K562 (cell line): ENCODE data around the gene SIGLEC11. TPM values are rescaled to one million over a fixed set of nuclear protein-coding genes. Genes with fewer than 3 reads are reported as not detected.

ENCODE experiments used
- BCL6 ChIP-seq: fragments of 250-450 bp; sonication (Bioruptor Pico); IDR thresholded peaks from 2 replicates; pipeline ENCODE4 v1.4.0; 2020
- BHLHE40 ChIP-seq: IDR thresholded peaks from 2 replicates; pipeline ENCODE4 v1.6.1; 2011; ENCODE audit warnings: low read length, improper control_type of control experiment
- CREM ChIP-seq: IDR thresholded peaks from 2 replicates; pipeline ENCODE4 v1.6.1; 2014; ENCODE audit warnings: antibody characterized with exemption, low read depth
- DMBX1 ChIP-seq: fragments of 250-450 bp; sonication (Bioruptor Pico); IDR thresholded peaks from 2 replicates; pipeline ENCODE4 v1.8.0; 2022; ENCODE audit warnings: inconsistent platforms, mild to moderate bottlenecking, moderate library complexity, borderline replicate concordance
- EP400 ChIP-seq: fragments of 450-650 bp; IDR thresholded peaks from 2 replicates; pipeline ENCODE4 v1.6.1; 2017; ENCODE audit warnings: antibody characterized with exemption, mild to moderate bottlenecking, moderate library complexity
- KHSRP ChIP-seq: fragments of 450-650 bp; IDR thresholded peaks from 2 replicates; pipeline ENCODE4 v1.6.1; 2017
- MECOM ChIP-seq: fragments of 250-450 bp; sonication (Bioruptor Pico); IDR thresholded peaks from 2 replicates; pipeline ENCODE4 v1.8.0; 2022; ENCODE audit warnings: inconsistent platforms
- MTA2 ChIP-seq: fragments of 450-650 bp; IDR thresholded peaks from 2 replicates; pipeline ENCODE4 v1.6.1; 2016; ENCODE audit warnings: low read depth
- MYBL2 ChIP-seq, 2 experiments: fragments of 450-650 bp in 1 of 2; sonication (generic) in 1 of 2; formaldehyde crosslinking in 1 of 2; IDR thresholded peaks; 2 replicates each; pipeline versions ENCODE4 v1.6.1 to v1.8.1; 2017 to 2022; ENCODE audit warnings: borderline replicate concordance in 1 of 2, inconsistent platforms in 1 of 2, low read depth in 1 of 2, mild to moderate bottlenecking in 1 of 2, missing genetic modification reagents in 1 of 2, moderate library complexity in 1 of 2
- PHF8 ChIP-seq: fragments of 200-600 bp; sonication (generic); IDR thresholded peaks from 2 replicates; pipeline ENCODE4 v1.6.1; 2012; ENCODE audit warnings: mixed run types, mild to moderate bottlenecking, inconsistent platforms, low read length, moderate library complexity, borderline replicate concordance
- POLR2AphosphoS5 ChIP-seq: IDR thresholded peaks from 2 replicates; pipeline ENCODE4 v1.6.1; 2011; ENCODE audit warnings: mild to moderate bottlenecking, low read depth, low read length, moderate library complexity; ENCODE audit not compliant: control insufficient read depth, insufficient read depth
- RAD51 ChIP-seq: fragments of 450-650 bp; IDR thresholded peaks from 2 replicates; pipeline ENCODE4 v1.7.1; 2016; ENCODE audit warnings: low read depth, mild to moderate bottlenecking, borderline replicate concordance
- THRAP3 ChIP-seq: fragments of 450-650 bp; IDR thresholded peaks from 2 replicates; pipeline ENCODE4 v1.6.1; 2016; ENCODE audit warnings: mild to moderate bottlenecking, inconsistent platforms, borderline replicate concordance
- XRCC5 ChIP-seq: fragments of 200-400 bp; formaldehyde crosslinking; IDR thresholded peaks from 2 replicates; pipeline ENCODE4 v1.6.1; 2017; ENCODE audit warnings: low read depth, mild to moderate bottlenecking, low read length
- ZFP1 ChIP-seq: fragments of 450-650 bp; formaldehyde crosslinking; IDR thresholded peaks from 2 replicates; pipeline ENCODE4 v1.4.0; 2020; ENCODE audit warnings: mild to moderate bottlenecking, mixed read lengths
- ZNF165 ChIP-seq: fragments of 250-450 bp; sonication (Bioruptor Pico); IDR thresholded peaks from 2 replicates; pipeline ENCODE4 v1.4.0; 2020; ENCODE audit warnings: borderline replicate concordance
- ZNF263 ChIP-seq: sonication (generic); formaldehyde crosslinking; IDR thresholded peaks from 2 replicates; pipeline ENCODE4 v1.8.0; 2022; ENCODE audit warnings: mild to moderate bottlenecking, missing genetic modification reagents, borderline replicate concordance
- ZNF431 ChIP-seq: sonication (generic); formaldehyde crosslinking; IDR thresholded peaks from 2 replicates; pipeline ENCODE4 v1.8.0; 2022; ENCODE audit warnings: mild to moderate bottlenecking, missing genetic modification reagents
- ZNF583 ChIP-seq: fragments of 250-450 bp; sonication (Bioruptor Pico); IDR thresholded peaks from 2 replicates; pipeline ENCODE4 v1.4.0; 2020
- polyA plus RNA-seq, 8 experiments: library from polyadenylated mRNA; depleted of rRNA in 4 of 8; stranded (reverse) in 5 of 8; unstranded in 3 of 8; fragments of >200 nt; fragmentation: Nextera tagmentation in 2 of 8; fragmentation: Illumina TruSeq in 1 of 8; extraction: Ambion mirVana in 2 of 8; extraction: Trizol in 1 of 8; gene quantifications; 2 replicates each; pipeline versions ENCODE4 v1.2.1 to v1.2.3, GENCODE V29; 2011 to 2014; ENCODE audit warnings: inconsistent platforms in 1 of 8, missing spikeins in 1 of 8
- total RNA-seq, 7 experiments: library from RNA; depleted of rRNA in 6 of 7; stranded (reverse); fragments of >200 nt in 6 of 7; fragmentation: Illumina TruSeq in 2 of 7; extraction: Trizol in 2 of 7; gene quantifications; 2 replicates each; pipeline versions ENCODE4 v1.2.1 to v1.2.3, GENCODE V29; 2011 to 2021; ENCODE audit warnings: low replicate concordance in 1 of 7
- TF ChIP-seq, protein P1 (sequence below): fragments of 450-650 bp; IDR thresholded peaks from 2 replicates; pipeline ENCODE4 v1.7.0; 2016; ENCODE audit warnings: borderline replicate concordance
- TF ChIP-seq, protein P2 (sequence below): fragments of 450-650 bp; IDR thresholded peaks from 2 replicates; pipeline ENCODE4 v1.6.1; 2018; ENCODE audit warnings: mild to moderate bottlenecking, low read depth; ENCODE audit not compliant: partially characterized antibody
- TF ChIP-seq, protein P3 (sequence below): fragments of 250-450 bp; sonication (Bioruptor Pico); IDR thresholded peaks from 2 replicates; pipeline ENCODE4 v1.5.0; 2020; ENCODE audit warnings: mild to moderate bottlenecking
- TF ChIP-seq, protein P4 (sequence below): fragments of 250-450 bp; sonication (Bioruptor Pico); IDR thresholded peaks from 2 replicates; pipeline ENCODE4 v1.8.0; 2022; ENCODE audit warnings: moderate library complexity, mild to moderate bottlenecking, inconsistent platforms

SIGLEC11 gene
- total and polyA plus RNA-seq, 9 of the 15 experiments (the other 6 are each of a cell fraction or from before 2014, with no cell fraction given): not detected

DNA sequence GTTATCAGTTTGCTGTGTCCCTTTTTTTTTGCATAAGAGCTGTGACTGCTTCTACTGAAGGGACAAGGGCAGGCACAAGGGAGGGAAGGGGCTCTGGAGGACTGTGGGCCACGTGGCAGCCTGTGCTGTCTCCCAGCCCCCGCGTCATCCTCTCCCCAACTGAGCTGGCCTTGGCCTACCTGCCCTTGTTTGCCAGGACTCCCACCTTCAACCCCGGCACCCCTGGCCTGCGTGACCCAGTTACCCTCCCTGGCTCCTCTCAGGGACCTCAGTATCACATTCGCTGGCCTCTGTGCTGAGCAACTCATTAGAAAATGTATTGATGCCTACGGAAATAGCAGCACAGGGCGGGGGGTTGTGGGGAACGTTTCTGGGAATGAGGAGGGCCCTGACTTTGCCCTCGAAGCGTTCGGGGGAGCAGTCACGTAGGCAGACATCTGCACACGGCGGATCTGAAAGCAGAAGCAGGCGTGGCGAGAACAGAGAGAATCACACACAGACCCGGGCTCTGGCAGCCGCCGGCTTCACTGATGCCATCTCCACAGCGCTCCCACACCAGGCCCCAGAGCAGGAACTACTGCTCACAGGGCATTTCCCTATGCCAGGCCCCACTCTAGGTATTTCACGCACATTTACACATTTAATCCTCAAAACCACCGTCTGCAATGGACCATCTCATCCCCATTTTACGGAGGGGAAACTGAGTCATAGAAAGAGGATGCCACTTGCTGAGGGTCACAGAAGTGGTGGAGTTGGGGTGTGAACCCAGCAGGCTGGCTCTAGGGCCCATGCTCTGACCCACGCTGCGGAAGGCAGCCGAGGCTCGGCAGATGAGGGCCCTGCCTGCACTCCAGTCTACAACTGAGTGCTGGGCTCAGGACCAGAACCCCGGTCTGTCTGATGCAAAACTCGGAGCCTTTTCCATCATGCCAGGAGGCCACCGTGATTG lies 37.6 kb downstream of the SIGLEC11 start (continued):
- TF ChIP-seq, protein P1, sequence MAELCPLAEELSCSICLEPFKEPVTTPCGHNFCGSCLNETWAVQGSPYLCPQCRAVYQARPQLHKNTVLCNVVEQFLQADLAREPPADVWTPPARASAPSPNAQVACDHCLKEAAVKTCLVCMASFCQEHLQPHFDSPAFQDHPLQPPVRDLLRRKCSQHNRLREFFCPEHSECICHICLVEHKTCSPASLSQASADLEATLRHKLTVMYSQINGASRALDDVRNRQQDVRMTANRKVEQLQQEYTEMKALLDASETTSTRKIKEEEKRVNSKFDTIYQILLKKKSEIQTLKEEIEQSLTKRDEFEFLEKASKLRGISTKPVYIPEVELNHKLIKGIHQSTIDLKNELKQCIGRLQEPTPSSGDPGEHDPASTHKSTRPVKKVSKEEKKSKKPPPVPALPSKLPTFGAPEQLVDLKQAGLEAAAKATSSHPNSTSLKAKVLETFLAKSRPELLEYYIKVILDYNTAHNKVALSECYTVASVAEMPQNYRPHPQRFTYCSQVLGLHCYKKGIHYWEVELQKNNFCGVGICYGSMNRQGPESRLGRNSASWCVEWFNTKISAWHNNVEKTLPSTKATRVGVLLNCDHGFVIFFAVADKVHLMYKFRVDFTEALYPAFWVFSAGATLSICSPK: no peak
- TF ChIP-seq MECOM (CRISPR knock-in tag) (peak; percentile 32), POLR2AphosphoS5 (peak; percentile 15; the same call in 1 of the 2 replicates), BHLHE40 (no peak), XRCC5 (no peak), ZNF583 (CRISPR knock-in tag) (no peak), KHSRP (no peak), MYBL2 (IDR thresholded peaks at IDR 0.05; ENCODE audit: low read depth) (no peak), MYBL2 (CRISPR knock-in tag; IDR thresholded peaks at IDR 0.05; ENCODE audit: borderline replicate concordance) (no peak), ZNF263 (no peak), RAD51 (no peak), BCL6 (CRISPR knock-in tag) (no peak), PHF8 (no peak), ZNF431 (CRISPR knock-in tag) (no peak), THRAP3 (no peak), ZFP1 (CRISPR knock-in tag) (no peak), EP400 (no peak), ZNF165 (CRISPR knock-in tag) (peak; percentile 69; the same call in 1 of the 2 replicates), MTA2 (no peak), DMBX1 (CRISPR knock-in tag) (peak; percentile 6; the same call in 1 of the 2 replicates), CREM (no peak)
- TF ChIP-seq, protein P2, sequence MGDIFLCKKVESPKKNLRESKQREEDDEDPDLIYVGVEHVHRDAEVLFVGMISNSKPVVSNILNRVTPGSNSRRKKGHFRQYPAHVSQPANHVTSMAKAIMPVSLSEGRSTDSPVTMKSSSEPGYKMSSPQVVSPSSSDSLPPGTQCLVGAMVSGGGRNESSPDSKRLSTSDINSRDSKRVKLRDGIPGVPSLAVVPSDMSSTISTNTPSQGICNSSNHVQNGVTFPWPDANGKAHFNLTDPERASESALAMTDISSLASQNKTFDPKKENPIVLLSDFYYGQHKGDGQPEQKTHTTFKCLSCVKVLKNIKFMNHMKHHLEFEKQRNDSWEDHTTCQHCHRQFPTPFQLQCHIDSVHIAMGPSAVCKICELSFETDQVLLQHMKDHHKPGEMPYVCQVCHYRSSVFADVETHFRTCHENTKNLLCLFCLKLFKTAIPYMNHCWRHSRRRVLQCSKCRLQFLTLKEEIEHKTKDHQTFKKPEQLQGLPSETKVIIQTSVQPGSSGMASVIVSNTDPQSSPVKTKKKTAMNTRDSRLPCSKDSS: no peak
- TF ChIP-seq, protein P3, sequence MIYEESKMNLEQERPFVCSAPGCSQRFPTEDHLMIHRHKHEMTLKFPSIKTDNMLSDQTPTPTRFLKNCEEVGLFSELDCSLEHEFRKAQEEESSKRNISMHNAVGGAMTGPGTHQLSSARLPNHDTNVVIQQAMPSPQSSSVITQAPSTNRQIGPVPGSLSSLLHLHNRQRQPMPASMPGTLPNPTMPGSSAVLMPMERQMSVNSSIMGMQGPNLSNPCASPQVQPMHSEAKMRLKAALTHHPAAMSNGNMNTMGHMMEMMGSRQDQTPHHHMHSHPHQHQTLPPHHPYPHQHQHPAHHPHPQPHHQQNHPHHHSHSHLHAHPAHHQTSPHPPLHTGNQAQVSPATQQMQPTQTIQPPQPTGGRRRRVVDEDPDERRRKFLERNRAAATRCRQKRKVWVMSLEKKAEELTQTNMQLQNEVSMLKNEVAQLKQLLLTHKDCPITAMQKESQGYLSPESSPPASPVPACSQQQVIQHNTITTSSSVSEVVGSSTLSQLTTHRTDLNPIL (CRISPR knock-in tag): no peak
- TF ChIP-seq, protein P4, sequence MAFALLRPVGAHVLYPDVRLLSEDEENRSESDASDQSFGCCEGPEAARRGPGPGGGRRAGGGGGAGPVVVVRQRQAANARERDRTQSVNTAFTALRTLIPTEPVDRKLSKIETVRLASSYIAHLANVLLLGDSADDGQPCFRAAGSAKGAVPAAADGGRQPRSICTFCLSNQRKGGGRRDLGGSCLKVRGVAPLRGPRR: 0 out of 2 replicates have a peak, but pooled peaks have one; percentile 12
